Measurements from ENCODE around the gene TJAP1. TPM values are rescaled to one million over a fixed set of nuclear protein-coding genes. Genes with fewer than 3 reads are reported as not detected.
A peak's percentile ranks its signal among the peaks of the same experiment; 100 is the strongest.

Gene TJAP1
- total RNA-seq, 1 donor from 2014 or later, result 12.9 TPM

- no peaks in the 10 kb centered on the region for H3K79me2 ChIP-seq (ENCODE audit: low read depth)
- H2AFZ ChIP-seq (replicated peaks), result peak overlapping the region; percentile 94
- Mint-ChIP-seq H3K36me3 (no peaks in the 10 kb centered on the region), H3K9me3 (no peaks in the 10 kb centered on the region), H3K4me3 (no peak overlapping the region), H3K4me1 (peaks cover 4% of the 10 kb centered on the region), H3K27me3 (ENCODE audit: insufficient read depth, low read depth) (peaks cover 9% of the 10 kb centered on the region), H3K27ac (no peak overlapping the region)
- H3K36me3 ChIP-seq, result no peaks in the 10 kb centered on the region
- peaks cover 13% of the 10 kb centered on the region for H3K4me1 ChIP-seq
- no peak overlapping the region for H3K4me3 ChIP-seq
- H3K9ac ChIP-seq, result no peak overlapping the region
- peaks cover 3% of the 10 kb centered on the region for H3K27me3 ChIP-seq
- H3F3A ChIP-seq (ENCODE audit: low read depth), result peaks cover 11% of the 10 kb centered on the region
- DNase-seq (ENCODE audit: low spot score), result no peak
- no peak for TF ChIP-seq EZH2phosphoT487 (IDR thresholded peaks at IDR 0.05)
- TF ChIP-seq CTCF (IDR thresholded peaks at IDR 0.05), result no peak
- no peak for TF ChIP-seq EZH2 (IDR thresholded peaks at IDR 0.05)
- no peak overlapping the region for H3K27ac ChIP-seq
- H4K20me1 ChIP-seq (ENCODE audit: low read depth), result no peaks in the 10 kb centered on the region
- H3K9me3 ChIP-seq (ENCODE audit: low read depth), result no peaks in the 10 kb centered on the region
- no peak overlapping the region for H3K4me2 ChIP-seq
Measured at GRCh38 chr6:43468240-43468639, 9.1 kb upstream of the TJAP1 start.

DNA sequence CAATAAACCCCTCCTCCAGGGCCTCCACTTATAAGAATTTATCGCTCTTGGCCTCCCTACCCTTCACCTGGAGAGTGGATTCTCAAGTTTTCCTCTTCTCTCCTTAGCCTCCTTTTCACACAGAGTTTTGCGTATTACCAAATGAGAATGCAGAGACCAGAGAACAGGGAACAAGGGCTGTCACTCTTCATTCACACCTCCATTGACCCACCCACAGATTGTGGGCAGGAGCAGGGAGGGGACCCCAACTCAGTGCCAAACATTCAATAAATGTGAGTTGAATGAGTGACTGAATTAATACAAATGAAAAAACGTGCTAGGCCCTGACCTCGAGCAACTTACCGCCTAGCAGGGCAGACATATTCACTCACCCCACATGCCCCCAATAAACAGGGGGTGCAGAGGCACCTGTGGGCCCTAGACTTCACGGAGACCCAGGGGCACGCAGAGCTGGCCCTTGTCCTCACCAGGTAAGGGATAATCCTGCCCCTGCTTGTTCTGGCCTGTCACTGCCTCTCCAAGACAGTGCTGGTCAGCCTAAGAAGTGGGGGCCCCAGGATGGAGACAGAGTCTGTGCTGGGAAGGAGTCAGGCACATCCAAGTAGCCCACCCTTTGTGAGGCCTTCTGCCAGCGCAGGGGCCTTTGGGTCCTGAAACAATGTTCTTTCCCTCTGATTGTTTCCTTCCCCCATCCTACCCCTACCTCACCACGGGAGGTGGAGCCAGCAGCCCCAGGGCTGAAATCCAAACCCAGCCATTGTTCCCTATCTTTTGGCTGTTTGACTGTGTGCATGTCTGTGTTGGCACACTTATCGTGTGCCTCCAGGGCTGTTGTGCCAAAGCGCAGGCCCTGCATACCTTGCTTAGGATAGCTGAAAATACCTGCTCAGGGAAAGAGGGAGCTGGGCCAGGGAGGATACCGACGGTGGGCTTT is 8.4 kb upstream of the TJAP1 start:
- H3K36me3 Mint-ChIP-seq, result no peaks in the 10 kb centered on the region
- Histone ChIP-seq H3F3A (ENCODE audit: low read depth) (peaks cover 11% of the 10 kb centered on the region), H3K79me2 (ENCODE audit: low read depth) (no peaks in the 10 kb centered on the region), H3K9me3 (ENCODE audit: low read depth) (no peaks in the 10 kb centered on the region), H3K27me3 (no peaks in the 10 kb centered on the region), H4K20me1 (ENCODE audit: low read depth) (no peaks in the 10 kb centered on the region), H2AFZ (replicated peaks) (peak overlapping the region; percentile 94), H3K4me1 (peaks cover 13% of the 10 kb centered on the region), H3K4me2 (peak overlapping the region; percentile 52), H3K27ac (no peak overlapping the region), H3K36me3 (no peaks in the 10 kb centered on the region), H3K4me3 (peak overlapping the region; percentile 10), H3K9ac (no peak overlapping the region)
- no peaks in the 10 kb centered on the region for H3K9me3 Mint-ChIP-seq
- no peak for TF ChIP-seq CTCF (IDR thresholded peaks at IDR 0.05)
- TF ChIP-seq EZH2phosphoT487 (IDR thresholded peaks at IDR 0.05), result no peak
- TF ChIP-seq EZH2 (IDR thresholded peaks at IDR 0.05), result no peak
- H3K27ac Mint-ChIP-seq, result peak overlapping the region; percentile 81
- no peak overlapping the region for H3K4me3 Mint-ChIP-seq
- peaks cover 4% of the 10 kb centered on the region for H3K4me1 Mint-ChIP-seq
- H3K27me3 Mint-ChIP-seq (ENCODE audit: insufficient read depth, low read depth), result peaks cover 9% of the 10 kb centered on the region
- DNase-seq (ENCODE audit: low spot score), result peak; percentile 58

DNA sequence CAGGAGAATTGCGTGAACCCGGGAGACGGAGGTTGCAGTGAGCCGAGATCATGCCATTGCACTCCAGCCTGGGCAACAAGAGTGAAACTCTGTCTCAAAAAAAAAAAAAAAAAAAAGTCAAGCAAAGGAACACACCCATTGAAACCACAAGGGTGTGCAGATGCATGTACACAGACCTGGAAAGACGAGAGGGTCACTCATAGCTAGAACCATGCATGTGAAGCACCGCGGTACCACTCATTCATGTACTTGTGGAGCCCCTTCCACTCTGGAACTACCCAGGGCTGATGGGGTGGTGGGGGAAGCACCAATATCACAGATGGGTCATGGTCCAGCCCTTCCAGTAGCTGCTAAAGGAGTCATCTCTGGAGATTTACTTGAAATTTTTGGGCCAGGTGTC is 7.4 kb upstream of the TJAP1 start:
- no peak overlapping the region for H2AFZ ChIP-seq (replicated peaks)
- no peaks in the 10 kb centered on the region for H3K79me2 ChIP-seq (ENCODE audit: low read depth)
- no peaks in the 10 kb centered on the region for H3K9me3 ChIP-seq (ENCODE audit: low read depth)
- peaks cover 4% of the 10 kb centered on the region for H3K4me1 Mint-ChIP-seq
- H3K36me3 ChIP-seq, result no peaks in the 10 kb centered on the region
- no peaks in the 10 kb centered on the region for H4K20me1 ChIP-seq (ENCODE audit: low read depth)
- no peak overlapping the region for H3K27ac ChIP-seq
- no peak overlapping the region for H3K4me3 Mint-ChIP-seq
- no peak overlapping the region for H3K4me3 ChIP-seq
- H3K9me3 Mint-ChIP-seq, result no peaks in the 10 kb centered on the region
- H3K36me3 Mint-ChIP-seq, result no peaks in the 10 kb centered on the region
- no peak for DNase-seq (ENCODE audit: low spot score)
- H3K4me2 ChIP-seq, result no peak overlapping the region
- H3K9ac ChIP-seq, result no peak overlapping the region
- no peaks in the 10 kb centered on the region for H3K27me3 ChIP-seq
- no peak for TF ChIP-seq EZH2 (IDR thresholded peaks at IDR 0.05)
- TF ChIP-seq CTCF (IDR thresholded peaks at IDR 0.05), result no peak
- TF ChIP-seq EZH2phosphoT487 (IDR thresholded peaks at IDR 0.05), result no peak
- H3K27me3 Mint-ChIP-seq (ENCODE audit: insufficient read depth, low read depth), result peaks cover 9% of the 10 kb centered on the region
- peaks cover 13% of the 10 kb centered on the region for H3K4me1 ChIP-seq
- H3K27ac Mint-ChIP-seq, result no peak overlapping the region
- H3F3A ChIP-seq (ENCODE audit: low read depth), result peaks cover 11% of the 10 kb centered on the region

All from neural progenitor cell (in vitro differentiated cells).